Fibroblast of villous mesenchyme (primary cell): Measurements from ENCODE around the gene MS4A2. TPM values are rescaled to one million over a fixed set of nuclear protein-coding genes. Genes with fewer than 3 reads are reported as not detected.
"Not testable (repeated sequence)": the region's sequence is repeated elsewhere in the genome, so short reads cannot be mapped to it uniquely, and the experiment has no call there.

ENCODE experiments used
- DNase-seq: peaks from one replicate; pipeline ENCODE4 v3.0.0-alpha.2; 2010; ENCODE audit warnings: low read depth
- H3K4me3 ChIP-seq: 2 replicates; pipeline ENCODE4 v1.5.1; 2011; ENCODE audit warnings: low read depth, mild to moderate bottlenecking, low read length
- CTCF ChIP-seq: IDR thresholded peaks from 2 replicates; pipeline ENCODE4 v1.5.1; 2012; ENCODE audit warnings: low read depth, mild to moderate bottlenecking, low read length; ENCODE audit not compliant: insufficient read depth
- total RNA-seq: library from RNA; depleted of rRNA; stranded (reverse); fragments of >200 nt; gene quantifications from 2 replicates; pipeline ENCODE4 v1.2.3, GENCODE V29; 2012

The MS4A2 gene
- total RNA-seq, 1 donor, result not detected

GRCh38 chr11:60098508-60098907 lies 10.0 kb downstream of the MS4A2 start:
- DNase-seq, result no peak
- no peak for TF ChIP-seq CTCF
- no peak overlapping the region for H3K4me3 ChIP-seq

GRCh38 chr11:60100516-60100915 lies 12.1 kb downstream of the MS4A2 start:
- no peak overlapping the region for H3K4me3 ChIP-seq
- DNase-seq, result no peak
- no peak for TF ChIP-seq CTCF

- not testable (repeated sequence) for H3K4me3 ChIP-seq, DNase-seq
Observed at GRCh38 chr11:60101368-60101767, 12.9 kb downstream of the MS4A2 start.

- not testable (repeated sequence) for H3K4me3 ChIP-seq, DNase-seq
Observed at GRCh38 chr11:60104471-60105115, 16.1 kb downstream of the MS4A2 start.

GRCh38 chr11:60108631-60109030 lies 20.2 kb downstream of the MS4A2 start:
- not testable (repeated sequence) for DNase-seq, H3K4me3 ChIP-seq

GRCh38 chr11:60111793-60112192 lies 23.3 kb downstream of the MS4A2 start:
- no peak overlapping the region for H3K4me3 ChIP-seq
- TF ChIP-seq CTCF, result no peak
- DNase-seq, result no peak

GRCh38 chr11:60116996-60117790 lies 28.7 kb downstream of the MS4A2 start:
- H3K4me3 ChIP-seq, result no peak overlapping the region
- TF ChIP-seq CTCF, result no peak
- DNase-seq, result no peak

- no peak overlapping the region for H3K4me3 ChIP-seq
- DNase-seq, result no peak
- TF ChIP-seq CTCF, result no peak
Observed at GRCh38 chr11:60118338-60118737, 29.9 kb downstream of the MS4A2 start.
